WTC11 (cell line): ENCODE measurements around the gene MSI2. TPM values are rescaled to one million over a fixed set of nuclear protein-coding genes. Genes with fewer than 3 reads are reported as not detected.

Experiments used
- ATAC-seq: fragments of 200-7000 bp; cut with Tn5 transposase; 2 replicates; pipeline ENCODE4 v1.10.0; 2021; ENCODE audit warnings: mild to moderate bottlenecking, moderate library complexity
- CTCF ChIA-PET: fragments of 300-600 bp; sonication (Branson Sonifier 250); formaldehyde crosslinking; loops from one replicate; lab custom pipeline; 2021; ENCODE audit warnings: antibody characterized with exemption; lab: Charles Lee
- POLR2A ChIA-PET: fragments of 350-600 bp; sonication (Branson Sonifier 250); formaldehyde crosslinking; loops from one replicate; lab custom pipeline; 2021; ENCODE audit warnings: antibody characterized with exemption; lab: Charles Lee
- DNase-seq: peaks from one replicate; pipeline ENCODE4 v3.0.0; 2021; ENCODE audit warnings: low spot score
- H3K27ac Mint-ChIP-seq: 2 replicates; pipeline ENCODE4 v1.8.0; 2021; ENCODE audit warnings: mixed read lengths
- H3K27me3 Mint-ChIP-seq: 2 replicates; pipeline ENCODE4 v1.8.0; 2021; ENCODE audit warnings: low read depth, mild to moderate bottlenecking, moderate library complexity, mixed read lengths
- H3K36me3 Mint-ChIP-seq: 2 replicates; pipeline ENCODE4 v1.8.0; 2021; ENCODE audit warnings: mixed read lengths
- H3K4me1 Mint-ChIP-seq: 2 replicates; pipeline ENCODE4 v1.8.0; 2022; ENCODE audit warnings: mixed read lengths
- H3K4me3 Mint-ChIP-seq: 2 replicates; pipeline ENCODE4 v1.8.0; 2021; ENCODE audit warnings: mild to moderate bottlenecking, moderate library complexity, mixed read lengths
- H3K9me3 Mint-ChIP-seq: 2 replicates; pipeline ENCODE4 v1.8.0; 2021; ENCODE audit warnings: mixed read lengths
- ETV6 ChIP-seq: sonication (generic); formaldehyde crosslinking; IDR thresholded peaks from 2 replicates; pipeline ENCODE4 v1.8.1; 2022; ENCODE audit warnings: mild to moderate bottlenecking, missing genetic modification reagents
- FOXK1 ChIP-seq: sonication (generic); formaldehyde crosslinking; IDR thresholded peaks from 2 replicates; pipeline ENCODE4 v1.8.0; 2022; ENCODE audit warnings: mild to moderate bottlenecking, moderate library complexity, missing genetic modification reagents
- HMGXB4 ChIP-seq: sonication (generic); formaldehyde crosslinking; IDR thresholded peaks from 2 replicates; pipeline ENCODE4 v1.8.1; 2023; ENCODE audit warnings: mild to moderate bottlenecking, moderate library complexity, missing genetic modification reagents
- MYBL2 ChIP-seq: sonication (generic); formaldehyde crosslinking; IDR thresholded peaks from 2 replicates; pipeline ENCODE4 v1.8.1; 2023; ENCODE audit warnings: mild to moderate bottlenecking, moderate library complexity, missing genetic modification reagents
- NFYB ChIP-seq: sonication (generic); formaldehyde crosslinking; conservative IDR thresholded peaks from 2 replicates; pipeline ENCODE4 v1.8.0; 2022; ENCODE audit warnings: low read depth, missing genetic modification reagents
- RELA ChIP-seq: sonication (generic); formaldehyde crosslinking; IDR thresholded peaks from 2 replicates; pipeline ENCODE4 v1.8.1; 2022; ENCODE audit warnings: missing genetic modification reagents, mild to moderate bottlenecking, borderline replicate concordance
- RORB ChIP-seq: fragments of 250-450 bp; sonication (Bioruptor Pico); IDR thresholded peaks from 2 replicates; pipeline ENCODE4 v1.9.0; 2021; ENCODE audit warnings: mild to moderate bottlenecking
- SP1 ChIP-seq: sonication (generic); formaldehyde crosslinking; conservative IDR thresholded peaks from 2 replicates; pipeline ENCODE4 v1.8.1; 2022; ENCODE audit warnings: missing genetic modification reagents
- TEAD4 ChIP-seq: sonication (generic); formaldehyde crosslinking; IDR thresholded peaks from 2 replicates; pipeline ENCODE4 v1.8.0; 2022; ENCODE audit warnings: mild to moderate bottlenecking, missing genetic modification reagents
- USF2 ChIP-seq: sonication (generic); formaldehyde crosslinking; IDR thresholded peaks from 2 replicates; pipeline ENCODE4 v1.8.1; 2023; ENCODE audit warnings: mild to moderate bottlenecking, missing genetic modification reagents, moderate library complexity
- ZNF671 ChIP-seq: fragments of 250-450 bp; sonication (Bioruptor Pico); IDR thresholded peaks from 2 replicates; pipeline ENCODE4 v1.8.0; 2021; ENCODE audit warnings: mild to moderate bottlenecking
- total RNA-seq: library from RNA; stranded (reverse); gene quantifications from 3 replicates; pipeline ENCODE4 v1.2.3, GENCODE V29; 2021
- TF ChIP-seq, protein P1 (sequence below): sonication (generic); formaldehyde crosslinking; conservative IDR thresholded peaks from 2 replicates; pipeline ENCODE4 v1.8.1; 2022; ENCODE audit warnings: mild to moderate bottlenecking, missing genetic modification reagents
- TF ChIP-seq, protein P2 (sequence below): sonication (generic); formaldehyde crosslinking; IDR thresholded peaks from 2 replicates; pipeline ENCODE4 v1.8.0; 2023; ENCODE audit warnings: missing genetic modification reagents, mild to moderate bottlenecking, borderline replicate concordance
- TF ChIP-seq, protein P3 (sequence below): sonication (generic); formaldehyde crosslinking; IDR thresholded peaks from 2 replicates; pipeline ENCODE4 v1.8.1; 2022; ENCODE audit warnings: low read depth, mild to moderate bottlenecking, moderate library complexity, missing genetic modification reagents, borderline replicate concordance
- TF ChIP-seq, protein P4 (sequence below): sonication (generic); formaldehyde crosslinking; IDR thresholded peaks from 2 replicates; pipeline ENCODE4 v1.8.1; 2023; ENCODE audit warnings: mild to moderate bottlenecking, missing genetic modification reagents

The MSI2 gene
- total RNA-seq, 1 experiment from 2014 or later = 82.1 TPM

GRCh38 chr17:57326336-57326735 is 70.0 kb downstream of the MSI2 start (continued):
- TF ChIP-seq MYBL2 (CRISPR knock-in tag) = no peak
- TF ChIP-seq, protein P1, sequence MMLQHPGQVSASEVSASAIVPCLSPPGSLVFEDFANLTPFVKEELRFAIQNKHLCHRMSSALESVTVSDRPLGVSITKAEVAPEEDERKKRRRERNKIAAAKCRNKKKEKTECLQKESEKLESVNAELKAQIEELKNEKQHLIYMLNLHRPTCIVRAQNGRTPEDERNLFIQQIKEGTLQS (CRISPR knock-in tag) = no peak
- TF ChIP-seq SP1 (CRISPR knock-in tag) = no peak
- no peak for TF ChIP-seq FOXK1 (CRISPR knock-in tag)
- TF ChIP-seq RELA (CRISPR knock-in tag) = no peak

GRCh38 chr17:57326764-57327163 is 70.4 kb downstream of the MSI2 start:
- H3K27ac Mint-ChIP-seq = no peak overlapping the region
- DNase-seq (no peak), ATAC-seq (no peak)
- H3K27me3 Mint-ChIP-seq = no peaks in the 10 kb centered on the region
- no peak overlapping the region for H3K4me3 Mint-ChIP-seq
- peaks cover 18% of the 10 kb centered on the region for H3K4me1 Mint-ChIP-seq
- H3K9me3 Mint-ChIP-seq = no peaks in the 10 kb centered on the region
- no peak for TF ChIP-seq RORB
- no peak for TF ChIP-seq HMGXB4 (CRISPR knock-in tag)
- TF ChIP-seq, protein P2, sequence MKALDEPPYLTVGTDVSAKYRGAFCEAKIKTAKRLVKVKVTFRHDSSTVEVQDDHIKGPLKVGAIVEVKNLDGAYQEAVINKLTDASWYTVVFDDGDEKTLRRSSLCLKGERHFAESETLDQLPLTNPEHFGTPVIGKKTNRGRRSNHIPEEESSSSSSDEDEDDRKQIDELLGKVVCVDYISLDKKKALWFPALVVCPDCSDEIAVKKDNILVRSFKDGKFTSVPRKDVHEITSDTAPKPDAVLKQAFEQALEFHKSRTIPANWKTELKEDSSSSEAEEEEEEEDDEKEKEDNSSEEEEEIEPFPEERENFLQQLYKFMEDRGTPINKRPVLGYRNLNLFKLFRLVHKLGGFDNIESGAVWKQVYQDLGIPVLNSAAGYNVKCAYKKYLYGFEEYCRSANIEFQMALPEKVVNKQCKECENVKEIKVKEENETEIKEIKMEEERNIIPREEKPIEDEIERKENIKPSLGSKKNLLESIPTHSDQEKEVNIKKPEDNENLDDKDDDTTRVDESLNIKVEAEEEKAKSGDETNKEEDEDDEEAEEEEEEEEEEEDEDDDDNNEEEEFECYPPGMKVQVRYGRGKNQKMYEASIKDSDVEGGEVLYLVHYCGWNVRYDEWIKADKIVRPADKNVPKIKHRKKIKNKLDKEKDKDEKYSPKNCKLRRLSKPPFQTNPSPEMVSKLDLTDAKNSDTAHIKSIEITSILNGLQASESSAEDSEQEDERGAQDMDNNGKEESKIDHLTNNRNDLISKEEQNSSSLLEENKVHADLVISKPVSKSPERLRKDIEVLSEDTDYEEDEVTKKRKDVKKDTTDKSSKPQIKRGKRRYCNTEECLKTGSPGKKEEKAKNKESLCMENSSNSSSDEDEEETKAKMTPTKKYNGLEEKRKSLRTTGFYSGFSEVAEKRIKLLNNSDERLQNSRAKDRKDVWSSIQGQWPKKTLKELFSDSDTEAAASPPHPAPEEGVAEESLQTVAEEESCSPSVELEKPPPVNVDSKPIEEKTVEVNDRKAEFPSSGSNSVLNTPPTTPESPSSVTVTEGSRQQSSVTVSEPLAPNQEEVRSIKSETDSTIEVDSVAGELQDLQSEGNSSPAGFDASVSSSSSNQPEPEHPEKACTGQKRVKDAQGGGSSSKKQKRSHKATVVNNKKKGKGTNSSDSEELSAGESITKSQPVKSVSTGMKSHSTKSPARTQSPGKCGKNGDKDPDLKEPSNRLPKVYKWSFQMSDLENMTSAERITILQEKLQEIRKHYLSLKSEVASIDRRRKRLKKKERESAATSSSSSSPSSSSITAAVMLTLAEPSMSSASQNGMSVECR (CRISPR knock-in tag) = no peak
- TF ChIP-seq ETV6 (CRISPR knock-in tag) = no peak
- TF ChIP-seq, protein P3, sequence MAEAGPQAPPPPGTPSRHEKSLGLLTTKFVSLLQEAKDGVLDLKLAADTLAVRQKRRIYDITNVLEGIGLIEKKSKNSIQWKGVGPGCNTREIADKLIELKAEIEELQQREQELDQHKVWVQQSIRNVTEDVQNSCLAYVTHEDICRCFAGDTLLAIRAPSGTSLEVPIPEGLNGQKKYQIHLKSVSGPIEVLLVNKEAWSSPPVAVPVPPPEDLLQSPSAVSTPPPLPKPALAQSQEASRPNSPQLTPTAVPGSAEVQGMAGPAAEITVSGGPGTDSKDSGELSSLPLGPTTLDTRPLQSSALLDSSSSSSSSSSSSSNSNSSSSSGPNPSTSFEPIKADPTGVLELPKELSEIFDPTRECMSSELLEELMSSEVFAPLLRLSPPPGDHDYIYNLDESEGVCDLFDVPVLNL (CRISPR knock-in tag) = no peak
- TF ChIP-seq NFYB = no peak
- TF ChIP-seq TEAD4 = no peak
- TF ChIP-seq ZNF671 (CRISPR knock-in tag) = no peak
- TF ChIP-seq USF2 (CRISPR knock-in tag) = no peak
- TF ChIP-seq, protein P4, sequence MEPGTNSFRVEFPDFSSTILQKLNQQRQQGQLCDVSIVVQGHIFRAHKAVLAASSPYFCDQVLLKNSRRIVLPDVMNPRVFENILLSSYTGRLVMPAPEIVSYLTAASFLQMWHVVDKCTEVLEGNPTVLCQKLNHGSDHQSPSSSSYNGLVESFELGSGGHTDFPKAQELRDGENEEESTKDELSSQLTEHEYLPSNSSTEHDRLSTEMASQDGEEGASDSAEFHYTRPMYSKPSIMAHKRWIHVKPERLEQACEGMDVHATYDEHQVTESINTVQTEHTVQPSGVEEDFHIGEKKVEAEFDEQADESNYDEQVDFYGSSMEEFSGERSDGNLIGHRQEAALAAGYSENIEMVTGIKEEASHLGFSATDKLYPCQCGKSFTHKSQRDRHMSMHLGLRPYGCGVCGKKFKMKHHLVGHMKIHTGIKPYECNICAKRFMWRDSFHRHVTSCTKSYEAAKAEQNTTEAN (CRISPR knock-in tag) = no peak
- ChIA-PET CTCF (no interaction called here), POLR2A (no interaction called here)
- peaks cover 10% of the 10 kb centered on the region; the same call in 1 of the 2 replicates for H3K36me3 Mint-ChIP-seq
